Activated naive CD4-positive, alpha-beta T cell treated with anti-CD3 and anti-CD28 coated beads, Interleukin-2, amount 50 U/mL, for 72 hours (primary cell): ENCODE results near the gene BSND. TPM values are rescaled to one million over a fixed set of nuclear protein-coding genes. Genes with fewer than 3 reads are reported as not detected.
A peak's percentile ranks its signal among the peaks of the same experiment; 100 is the strongest.

Source experiments
- ATAC-seq, 2 donors: fragments of 150-1000 bp; cut with Tn5 transposase; 2 replicates each; pipeline ENCODE4 v1.10.0; 2021; ENCODE audit warnings: mild to moderate bottlenecking in 2 of 2, moderate library complexity in 2 of 2
- DNase-seq, 2 donors: peaks; one replicate each; pipeline ENCODE4 v3.0.0; 2021 to 2022; ENCODE audit warnings: low spot score in 2 of 2
- H3K27ac Mint-ChIP-seq, 2 donors: one replicate each; pipeline ENCODE4 v1.8.0; 2022; ENCODE audit warnings: mild to moderate bottlenecking in 2 of 2, mixed read lengths in 2 of 2
- H3K36me3 Mint-ChIP-seq, 2 donors: one replicate each; pipeline ENCODE4 v1.8.0; 2022; ENCODE audit warnings: mixed read lengths in 2 of 2
- H3K9me3 Mint-ChIP-seq, 2 donors: one replicate each; pipeline ENCODE4 v1.8.0; 2022; ENCODE audit warnings: mixed read lengths in 2 of 2
- total RNA-seq, 2 donors: library from RNA; stranded (reverse); gene quantifications; one replicate each; pipeline ENCODE4 v1.2.3, GENCODE V29; 2022

Gene BSND
- total RNA-seq, 2 donors from 2014 or later = 0.12 TPM; not detected in 1

- H3K9me3 Mint-ChIP-seq = no peaks in the 10 kb centered on the region
- ATAC-seq (no peak), DNase-seq (no peak)
- no peaks in the 10 kb centered on the region for H3K36me3 Mint-ChIP-seq
- H3K27ac Mint-ChIP-seq = no peak overlapping the region
Measured at GRCh38 chr1:54970901-54971300, 27.8 kb upstream of the BSND start.

GRCh38 chr1:54971317-54971791, 27.4 kb upstream of the BSND start:
- Mint-ChIP-seq H3K9me3 (no peaks in the 10 kb centered on the region), H3K36me3 (no peaks in the 10 kb centered on the region), H3K27ac (no peak overlapping the region)
- ATAC-seq (peak; percentile 78 to 85), DNase-seq (no peak)

GRCh38 chr1:54972436-54972835, 26.3 kb upstream of the BSND start:
- ATAC-seq (no peak), DNase-seq (no peak)
- H3K36me3 Mint-ChIP-seq = no peaks in the 10 kb centered on the region
- H3K27ac Mint-ChIP-seq = no peak overlapping the region
- H3K9me3 Mint-ChIP-seq = no peaks in the 10 kb centered on the region

GRCh38 chr1:54973205-54973921, 25.4 kb upstream of the BSND start:
- no peak for DNase-seq
- Mint-ChIP-seq H3K36me3 (no peaks in the 10 kb centered on the region), H3K9me3 (no peaks in the 10 kb centered on the region)

GRCh38 chr1:54975356-54976108, 23.2 kb upstream of the BSND start:
- ATAC-seq = no peak
- no peaks in the 10 kb centered on the region for H3K36me3 Mint-ChIP-seq
- H3K27ac Mint-ChIP-seq = peak overlapping the region in 1 of 2 donors; percentile 9
- DNase-seq = no peak
- no peaks in the 10 kb centered on the region for H3K9me3 Mint-ChIP-seq

More at GRCh38 chr1:54973205-54973921, 25.4 kb upstream of the BSND start:
- H3K27ac Mint-ChIP-seq = no peak overlapping the region
- no peak for ATAC-seq

- DNase-seq = no peak
- no peaks in the 10 kb centered on the region for H3K9me3 Mint-ChIP-seq
- no peak for ATAC-seq
- H3K27ac Mint-ChIP-seq = no peak overlapping the region
- no peaks in the 10 kb centered on the region for H3K36me3 Mint-ChIP-seq
Measured at GRCh38 chr1:54976747-54977146, 22.0 kb upstream of the BSND start.

- H3K36me3 Mint-ChIP-seq = no peaks in the 10 kb centered on the region
- ATAC-seq = no peak
Measured at GRCh38 chr1:54977533-54978297, 21.0 kb upstream of the BSND start.

GRCh38 chr1:54978528-54979326, 20.0 kb upstream of the BSND start:
- DNase-seq (no peak), ATAC-seq (no peak)
- Mint-ChIP-seq H3K27ac (no peak overlapping the region), H3K36me3 (no peaks in the 10 kb centered on the region), H3K9me3 (no peaks in the 10 kb centered on the region)

More at GRCh38 chr1:54977533-54978297, 21.0 kb upstream of the BSND start:
- no peak for DNase-seq
- Mint-ChIP-seq H3K27ac (no peak overlapping the region), H3K9me3 (no peaks in the 10 kb centered on the region)

GRCh38 chr1:54979327-54979891, 19.3 kb upstream of the BSND start:
- H3K36me3 Mint-ChIP-seq = no peaks in the 10 kb centered on the region
- H3K9me3 Mint-ChIP-seq = no peaks in the 10 kb centered on the region
- DNase-seq (no peak), ATAC-seq (no peak)
- H3K27ac Mint-ChIP-seq = no peak overlapping the region

- H3K36me3 Mint-ChIP-seq = no peaks in the 10 kb centered on the region
- DNase-seq = no peak
- no peak overlapping the region for H3K27ac Mint-ChIP-seq
- no peaks in the 10 kb centered on the region for H3K9me3 Mint-ChIP-seq
- ATAC-seq = no peak
Measured at GRCh38 chr1:54980046-54980527, 18.6 kb upstream of the BSND start.

GRCh38 chr1:54980528-54981241, 18.0 kb upstream of the BSND start, which contains the start of gene TMEM61:
Gene TMEM61 (plus strand): TSS chr1:54980628. CDS start chr1:54981066, 438 bp downstream.
- DNase-seq (no peak), ATAC-seq (no peak)
- no peak within 1 kb of the TSS for H3K27ac Mint-ChIP-seq
- no peaks in the 10 kb centered on the region for H3K9me3 Mint-ChIP-seq
- no peaks in the 10 kb centered on the region for H3K36me3 Mint-ChIP-seq

GRCh38 chr1:54981466-54981865, 17.3 kb upstream of the BSND start:
- Mint-ChIP-seq H3K27ac (no peak overlapping the region), H3K36me3 (no peaks in the 10 kb centered on the region), H3K9me3 (no peaks in the 10 kb centered on the region)
- ATAC-seq = no peak
- no peak for DNase-seq

GRCh38 chr1:54982739-54983138, 16.0 kb upstream of the BSND start:
- Mint-ChIP-seq H3K27ac (no peak overlapping the region), H3K36me3 (no peaks in the 10 kb centered on the region), H3K9me3 (no peaks in the 10 kb centered on the region)
- ATAC-seq (no peak), DNase-seq (no peak)

- ATAC-seq = no peak
- H3K9me3 Mint-ChIP-seq = no peaks in the 10 kb centered on the region
- H3K27ac Mint-ChIP-seq = no peak overlapping the region
- peak in 1 of 2 donors; percentile 26 for DNase-seq
- no peaks in the 10 kb centered on the region for H3K36me3 Mint-ChIP-seq
Measured at GRCh38 chr1:54984131-54984842, 14.4 kb upstream of the BSND start.

- H3K27ac Mint-ChIP-seq = no peak overlapping the region
- no peaks in the 10 kb centered on the region for H3K9me3 Mint-ChIP-seq
- DNase-seq = peak in 1 of 2 donors; percentile 6
- H3K36me3 Mint-ChIP-seq = no peaks in the 10 kb centered on the region
- ATAC-seq = no peak
Measured at GRCh38 chr1:54985556-54985955, 13.2 kb upstream of the BSND start.
